HG02678 (cell line): Measurements from ENCODE around the gene SETX.
"Not testable (repeated sequence)": the region's sequence is repeated elsewhere in the genome, so short reads cannot be mapped to it uniquely, and the experiment has no call there.

Experiments used
- ATAC-seq: cut with Tn5 transposase; IDR thresholded peaks from one replicate; pipeline ENCODE4 v1.9.1; 2021; ENCODE audit warnings: mild to moderate bottlenecking, moderate library complexity; ENCODE audit not compliant: unreplicated experiment

SETX gene, protein sequence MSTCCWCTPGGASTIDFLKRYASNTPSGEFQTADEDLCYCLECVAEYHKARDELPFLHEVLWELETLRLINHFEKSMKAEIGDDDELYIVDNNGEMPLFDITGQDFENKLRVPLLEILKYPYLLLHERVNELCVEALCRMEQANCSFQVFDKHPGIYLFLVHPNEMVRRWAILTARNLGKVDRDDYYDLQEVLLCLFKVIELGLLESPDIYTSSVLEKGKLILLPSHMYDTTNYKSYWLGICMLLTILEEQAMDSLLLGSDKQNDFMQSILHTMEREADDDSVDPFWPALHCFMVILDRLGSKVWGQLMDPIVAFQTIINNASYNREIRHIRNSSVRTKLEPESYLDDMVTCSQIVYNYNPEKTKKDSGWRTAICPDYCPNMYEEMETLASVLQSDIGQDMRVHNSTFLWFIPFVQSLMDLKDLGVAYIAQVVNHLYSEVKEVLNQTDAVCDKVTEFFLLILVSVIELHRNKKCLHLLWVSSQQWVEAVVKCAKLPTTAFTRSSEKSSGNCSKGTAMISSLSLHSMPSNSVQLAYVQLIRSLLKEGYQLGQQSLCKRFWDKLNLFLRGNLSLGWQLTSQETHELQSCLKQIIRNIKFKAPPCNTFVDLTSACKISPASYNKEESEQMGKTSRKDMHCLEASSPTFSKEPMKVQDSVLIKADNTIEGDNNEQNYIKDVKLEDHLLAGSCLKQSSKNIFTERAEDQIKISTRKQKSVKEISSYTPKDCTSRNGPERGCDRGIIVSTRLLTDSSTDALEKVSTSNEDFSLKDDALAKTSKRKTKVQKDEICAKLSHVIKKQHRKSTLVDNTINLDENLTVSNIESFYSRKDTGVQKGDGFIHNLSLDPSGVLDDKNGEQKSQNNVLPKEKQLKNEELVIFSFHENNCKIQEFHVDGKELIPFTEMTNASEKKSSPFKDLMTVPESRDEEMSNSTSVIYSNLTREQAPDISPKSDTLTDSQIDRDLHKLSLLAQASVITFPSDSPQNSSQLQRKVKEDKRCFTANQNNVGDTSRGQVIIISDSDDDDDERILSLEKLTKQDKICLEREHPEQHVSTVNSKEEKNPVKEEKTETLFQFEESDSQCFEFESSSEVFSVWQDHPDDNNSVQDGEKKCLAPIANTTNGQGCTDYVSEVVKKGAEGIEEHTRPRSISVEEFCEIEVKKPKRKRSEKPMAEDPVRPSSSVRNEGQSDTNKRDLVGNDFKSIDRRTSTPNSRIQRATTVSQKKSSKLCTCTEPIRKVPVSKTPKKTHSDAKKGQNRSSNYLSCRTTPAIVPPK (N-terminal part only)

DNA sequence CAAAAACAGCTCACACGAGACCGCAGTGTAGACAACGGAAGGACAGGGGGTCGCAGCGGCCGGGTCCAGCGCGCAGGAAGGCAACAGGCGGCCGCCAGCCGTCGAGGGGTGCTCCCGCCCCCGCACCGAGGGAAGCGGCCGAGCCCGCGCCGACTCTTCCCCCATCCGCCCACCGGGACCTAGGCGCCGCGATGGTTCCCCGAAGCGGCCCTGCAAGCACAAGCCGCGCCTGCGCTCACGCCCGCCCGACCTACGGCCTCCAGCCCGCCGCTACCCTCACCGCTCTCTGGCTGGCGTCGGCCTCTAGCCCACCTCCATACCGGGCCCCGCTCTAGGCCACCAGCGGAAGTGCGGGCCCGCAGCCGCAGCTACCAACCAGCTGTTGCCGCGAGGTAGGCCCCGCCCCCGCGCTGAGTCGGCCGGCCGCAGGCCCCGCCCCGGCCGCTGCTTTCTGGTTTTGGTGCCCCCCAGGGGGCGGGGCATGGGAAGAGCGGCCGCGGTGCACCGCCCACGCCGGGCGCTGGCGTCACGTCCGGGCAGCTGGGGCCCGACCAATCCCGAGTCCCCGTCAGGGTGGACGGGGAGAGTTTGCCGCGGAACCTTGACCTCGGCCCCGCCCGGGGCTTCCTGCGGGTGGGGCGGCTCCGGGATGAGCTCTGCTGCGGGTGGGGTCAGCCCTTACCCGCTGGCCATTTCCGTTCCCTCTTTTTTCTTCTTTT is at the start of gene SETX:
TSS of gene SETX (minus strand) at position 350 of the 719 bp plus-strand sequence. CDS start 5,558 bp downstream, outside the sequence.
- peak; percentile 89 for ATAC-seq

DNA sequence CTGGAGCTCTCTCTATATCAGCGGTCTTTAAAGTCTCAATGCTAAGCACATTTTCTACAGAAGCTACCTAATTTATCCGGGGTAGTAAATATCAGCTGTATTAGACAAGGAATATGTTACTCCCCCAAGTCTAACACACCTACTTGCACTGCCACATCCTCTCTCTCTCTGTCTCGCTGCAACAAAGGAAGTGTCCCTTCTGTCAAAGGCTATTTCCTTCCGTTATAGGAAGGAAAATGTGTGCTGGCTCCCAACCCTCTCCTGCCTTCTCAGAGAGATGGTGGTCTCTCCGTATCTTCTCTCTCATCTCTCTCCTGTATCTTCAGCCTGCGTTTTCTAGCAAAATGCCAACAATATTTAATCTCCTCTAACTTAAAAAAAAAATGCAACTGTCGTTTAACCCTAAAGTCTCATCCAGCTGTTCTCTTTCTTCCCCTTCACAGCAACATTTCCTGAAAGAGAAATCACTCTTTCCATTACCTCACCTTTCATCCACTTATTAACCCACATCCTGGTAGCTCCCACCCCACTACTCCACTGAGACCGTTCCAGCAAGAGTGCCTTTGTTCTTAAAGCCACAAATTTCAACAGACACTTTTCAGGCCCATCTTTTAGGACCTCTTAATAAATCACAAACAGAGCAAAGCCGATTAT is 49.6 kb upstream of the SETX start:
- no peak for ATAC-seq

DNA sequence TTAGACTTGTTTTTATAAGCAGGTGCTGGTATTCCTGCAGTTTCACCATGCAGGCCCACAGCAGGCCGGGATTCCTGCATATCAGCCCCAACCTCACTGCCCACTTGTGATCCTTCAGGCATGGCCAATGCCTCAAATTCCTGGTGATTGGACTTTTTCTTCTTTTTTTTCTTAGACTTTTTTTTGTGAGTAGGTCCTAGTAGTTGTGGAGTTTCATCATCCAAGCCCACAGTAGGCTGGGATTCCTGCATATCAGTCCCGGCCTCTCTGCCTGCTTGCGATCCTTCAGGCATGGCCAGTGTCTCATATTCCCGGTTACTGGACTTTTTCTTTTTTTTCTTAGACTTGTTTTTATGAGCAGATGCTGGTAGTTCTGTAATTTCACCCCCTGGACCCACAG is 47.0 kb upstream of the SETX start:
- no peak for ATAC-seq

DNA sequence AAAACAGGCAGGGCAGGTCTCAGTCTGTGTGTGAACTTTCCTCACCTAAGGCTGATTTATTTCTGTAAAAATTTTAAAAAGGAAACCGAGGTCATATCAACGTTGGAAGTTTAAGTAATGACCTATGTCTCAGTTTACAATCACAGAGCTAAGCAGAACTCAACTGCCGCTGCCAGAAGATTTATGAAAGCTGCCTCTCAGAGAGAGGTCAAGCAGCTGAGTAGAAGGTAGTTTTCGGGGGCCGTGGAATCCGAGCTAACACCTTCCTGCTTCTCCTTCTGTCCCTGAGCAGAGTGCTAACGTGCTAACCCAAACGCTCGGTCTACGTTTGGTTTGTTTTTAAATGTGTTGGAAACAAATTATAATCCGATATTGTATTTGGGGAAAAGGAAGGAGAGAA is 40.8 kb upstream of the SETX start:
- no peak for ATAC-seq

DNA sequence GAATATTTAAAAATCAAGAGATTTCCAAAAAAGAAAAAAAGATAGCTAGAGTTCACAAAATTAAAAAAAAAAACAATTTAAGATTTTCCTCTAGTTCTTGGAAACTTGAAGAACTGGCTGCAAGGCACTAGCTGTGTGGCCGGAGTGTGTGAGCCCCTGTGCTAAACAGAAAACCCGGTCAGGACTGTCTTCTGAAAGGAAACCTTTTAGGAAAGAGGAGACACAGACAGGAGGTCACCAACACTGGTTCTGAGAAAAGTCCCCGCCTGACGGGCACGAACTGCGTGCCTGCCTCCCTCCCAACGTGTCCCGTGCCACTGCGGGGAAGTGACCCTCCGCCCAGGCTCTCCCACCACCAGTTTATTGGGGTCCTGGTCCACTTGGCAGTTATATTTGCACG is 36.7 kb upstream of the SETX start:
- no peak for ATAC-seq

DNA sequence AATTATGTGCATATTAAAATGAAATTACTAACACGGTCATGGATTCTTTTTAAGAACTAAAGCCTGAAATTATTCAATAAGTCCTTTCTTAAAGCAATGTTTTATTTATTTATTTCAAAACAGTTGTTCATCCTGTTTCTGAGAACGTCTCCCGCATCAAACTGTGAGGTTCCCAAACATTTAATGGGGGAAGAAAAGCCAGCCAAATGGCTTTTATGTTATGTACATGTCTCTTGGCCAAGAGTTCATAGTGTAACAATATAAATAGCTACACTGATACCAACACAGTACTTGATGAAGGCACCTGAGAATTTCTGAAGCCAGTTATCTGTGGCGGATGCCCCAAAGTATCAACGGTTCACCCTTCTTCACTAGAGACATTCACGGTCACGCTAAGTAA is 36.2 kb upstream of the SETX start:
- ATAC-seq = no peak

DNA sequence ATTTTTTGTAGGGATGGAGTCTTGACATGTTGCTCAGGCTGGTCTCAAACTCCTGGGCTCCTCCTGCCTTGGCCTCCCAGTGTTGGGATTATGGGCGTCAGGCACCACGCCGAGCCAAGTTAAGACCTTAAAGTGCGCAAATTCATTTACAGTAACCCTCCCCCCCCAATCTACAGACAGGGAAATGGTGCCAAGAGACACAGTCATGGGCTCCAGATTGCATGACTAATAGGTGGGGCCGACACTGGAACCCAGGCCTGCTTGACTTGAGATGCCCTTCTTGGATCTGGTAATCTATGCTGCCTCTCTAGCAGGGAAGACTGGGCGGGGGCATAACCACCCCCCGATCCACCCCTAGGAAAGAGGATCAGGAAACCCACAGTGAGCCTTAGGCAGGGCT is 32.3 kb upstream of the SETX start:
- ATAC-seq = no peak

DNA sequence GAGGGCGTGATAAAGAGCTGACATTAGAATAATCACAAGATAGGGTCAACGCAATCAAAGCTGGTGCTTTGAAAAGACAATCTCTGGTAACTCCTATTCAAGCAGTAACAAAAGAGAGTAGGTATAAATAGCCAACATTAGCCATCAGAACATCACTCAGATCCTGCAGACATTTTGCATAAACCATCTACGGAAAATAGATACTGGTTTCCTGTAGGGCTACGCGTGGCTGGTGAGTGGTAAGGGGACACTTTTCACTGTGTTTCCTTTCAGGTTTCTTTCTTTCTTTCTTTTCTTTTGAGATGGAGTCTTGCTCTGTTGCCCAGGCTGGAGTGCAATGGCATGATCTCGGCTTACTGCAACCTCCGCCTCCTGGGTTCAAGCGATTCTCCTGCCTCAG is 29.6 kb upstream of the SETX start:
- ATAC-seq = peak; percentile 47

DNA sequence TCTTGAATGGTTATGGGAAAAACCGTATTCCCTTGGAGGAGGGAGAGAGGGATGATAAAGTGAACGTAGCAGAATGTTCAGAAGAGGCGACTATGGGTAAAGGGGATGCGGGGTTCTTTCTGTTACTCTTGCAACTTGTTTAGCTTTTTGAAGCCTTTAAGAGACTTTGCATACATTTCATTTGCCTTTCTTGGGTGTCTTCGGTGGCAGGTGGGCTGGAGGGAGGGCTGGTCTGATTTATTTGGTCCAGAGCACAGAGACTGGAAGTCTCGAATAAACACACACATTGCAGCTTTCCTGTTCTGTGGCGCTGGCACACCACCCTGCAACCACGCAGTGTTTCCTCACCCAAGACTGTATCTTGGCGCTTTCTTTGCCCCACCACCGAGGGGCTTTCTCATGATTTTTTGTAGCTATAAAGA is 28.7 kb upstream of the SETX start:
- peak; percentile 46 for ATAC-seq

DNA sequence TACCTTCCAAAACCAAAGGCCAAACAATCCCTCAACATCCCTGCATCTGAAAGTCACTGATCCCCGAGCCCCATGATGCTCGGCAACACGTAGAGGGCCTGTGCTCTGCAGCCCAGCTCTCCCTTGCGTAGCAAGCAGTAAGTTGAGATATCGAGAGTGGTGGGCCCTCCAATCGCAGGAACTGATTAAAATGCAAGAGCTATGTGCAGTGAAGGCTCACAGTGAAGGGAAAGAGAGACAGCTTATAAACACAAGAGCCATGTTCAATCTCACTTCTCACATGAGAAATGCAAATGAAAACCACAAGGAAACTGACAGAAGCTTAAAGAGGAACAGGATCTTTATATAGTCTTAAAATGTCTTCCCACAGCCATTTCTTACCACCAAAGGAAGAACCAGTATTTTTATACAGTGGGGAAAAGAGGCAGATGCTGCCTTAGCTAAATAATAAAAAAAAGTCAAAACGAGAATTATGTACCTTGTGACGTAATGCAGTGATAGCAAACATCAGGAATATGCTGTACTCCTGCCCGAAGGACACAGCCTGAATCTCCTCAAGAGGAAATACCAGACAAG is 27.3 kb upstream of the SETX start:
- ATAC-seq = peak; percentile 66

DNA sequence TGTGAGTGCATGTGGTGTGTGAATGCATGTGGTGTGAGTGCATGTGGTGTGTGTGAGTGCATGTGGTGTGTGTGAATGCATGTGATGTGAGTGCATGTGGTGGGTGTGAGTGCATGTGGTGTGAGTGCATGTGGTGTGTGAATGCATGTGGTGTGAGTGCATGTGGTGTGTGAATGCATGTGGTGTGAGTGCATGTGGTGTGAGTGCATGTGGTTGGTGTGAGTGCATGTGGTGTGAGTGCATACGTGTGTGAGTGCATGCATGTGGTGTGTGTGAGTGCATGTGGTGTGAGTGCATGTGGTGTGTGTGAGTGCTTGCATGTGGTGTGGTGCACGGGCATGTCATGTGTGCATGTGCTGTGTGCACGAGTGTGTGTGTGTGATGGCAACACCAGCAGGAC is 23.6 kb upstream of the SETX start:
- ATAC-seq = not testable (repeated sequence)

DNA sequence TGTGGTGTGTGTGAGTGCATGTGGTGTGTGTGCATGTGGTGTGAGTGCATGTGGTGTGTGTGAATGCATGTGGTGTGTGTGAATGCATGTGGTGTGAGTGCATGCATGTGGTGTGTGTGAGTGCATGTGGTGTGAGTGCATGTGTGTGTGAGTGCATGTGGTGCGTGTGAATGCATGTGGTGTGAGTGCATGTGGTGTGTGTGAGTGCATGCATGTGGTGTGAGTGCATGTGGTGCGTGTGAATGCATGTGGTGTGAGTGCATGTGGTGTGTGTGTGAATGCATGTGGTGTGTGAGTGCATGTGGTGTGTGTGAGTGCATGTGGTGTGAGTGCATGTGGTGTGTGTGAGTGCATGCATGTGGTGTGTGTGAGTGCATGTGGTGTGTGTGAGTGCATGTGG is 23.0 kb upstream of the SETX start:
- ATAC-seq = not testable (repeated sequence)

DNA sequence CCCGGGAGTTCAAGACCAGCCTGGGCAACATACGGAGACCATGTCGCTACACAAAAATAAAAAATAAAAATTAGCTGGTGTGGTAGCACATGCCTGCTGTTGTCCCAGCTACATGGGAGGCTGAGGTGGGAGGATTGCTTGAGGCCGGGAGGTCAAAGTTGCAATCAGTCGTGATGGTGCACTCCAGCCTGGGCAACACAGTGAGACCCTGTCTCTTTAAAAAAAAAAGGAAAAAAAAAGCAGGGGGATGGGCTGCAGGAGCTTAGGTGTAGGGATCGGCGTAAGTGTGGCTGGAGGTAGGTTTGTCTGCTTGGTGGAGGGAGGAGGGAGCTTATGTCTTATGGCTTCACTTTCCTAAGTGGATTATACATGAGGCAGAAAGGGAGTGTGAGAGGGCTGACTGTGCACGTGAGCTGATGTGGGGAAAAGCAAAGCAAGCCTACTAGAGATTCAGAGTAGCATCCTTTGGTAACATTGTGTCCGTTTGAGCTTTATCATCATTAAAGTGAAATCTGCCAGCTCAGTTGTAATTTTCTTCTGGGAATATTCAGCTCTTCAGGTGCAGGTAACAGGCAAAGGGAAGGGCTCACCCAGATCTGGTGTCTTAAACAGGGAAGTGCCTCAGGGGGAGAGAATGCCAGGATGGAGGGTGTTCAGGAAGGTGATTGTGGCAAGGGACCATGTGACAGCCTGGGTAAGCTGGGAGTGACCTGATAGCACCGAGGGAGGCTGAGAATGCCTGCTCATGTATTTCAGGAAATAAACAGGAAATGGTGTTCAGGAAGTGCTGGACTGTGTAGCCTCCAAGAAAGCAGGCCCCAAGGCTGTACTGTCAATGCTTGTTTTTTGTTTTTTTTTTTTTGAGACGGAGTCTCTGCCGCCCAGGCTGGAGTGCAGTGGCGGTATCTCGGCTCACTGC is 17.6 kb upstream of the SETX start:
- ATAC-seq = no peak

DNA sequence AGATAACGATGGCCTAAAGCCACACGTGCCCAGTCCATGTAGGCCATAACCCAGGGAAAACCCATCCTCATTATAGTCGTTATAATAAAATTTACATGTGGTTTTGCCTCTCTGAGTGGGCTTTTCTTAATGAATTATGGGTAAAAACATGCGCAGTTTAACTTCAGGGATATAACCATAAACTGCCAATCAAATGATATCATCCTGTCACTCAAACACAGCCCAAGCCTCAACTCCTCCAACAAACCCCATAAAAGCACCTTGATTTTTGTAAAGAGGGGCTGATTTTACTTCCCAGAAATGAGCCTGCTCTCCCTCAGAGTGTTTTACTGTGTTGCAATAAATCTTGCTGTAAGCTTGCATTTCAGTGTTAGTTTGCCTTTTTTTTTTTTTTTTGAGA is 15.8 kb upstream of the SETX start:
- ATAC-seq = no peak

DNA sequence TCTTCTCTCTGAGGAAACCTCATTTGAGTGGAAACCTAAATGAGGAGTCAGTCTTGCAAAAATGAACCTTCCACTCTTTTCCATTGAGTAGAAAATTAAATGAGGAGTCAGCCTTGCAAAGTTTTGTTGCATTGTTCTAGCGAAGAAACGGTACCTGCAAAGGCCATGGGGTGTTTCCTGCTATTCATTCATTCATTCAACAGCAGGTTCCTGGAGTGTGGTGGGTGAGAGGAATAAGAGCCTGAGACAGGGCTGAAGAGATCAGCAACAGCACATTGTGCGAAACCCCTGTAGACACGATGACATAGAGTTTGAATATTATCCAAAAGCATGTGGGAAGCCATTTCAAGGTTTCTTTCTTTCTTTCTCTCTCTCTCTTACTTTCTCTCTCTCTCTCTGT is 14.6 kb upstream of the SETX start:
- no peak for ATAC-seq

DNA sequence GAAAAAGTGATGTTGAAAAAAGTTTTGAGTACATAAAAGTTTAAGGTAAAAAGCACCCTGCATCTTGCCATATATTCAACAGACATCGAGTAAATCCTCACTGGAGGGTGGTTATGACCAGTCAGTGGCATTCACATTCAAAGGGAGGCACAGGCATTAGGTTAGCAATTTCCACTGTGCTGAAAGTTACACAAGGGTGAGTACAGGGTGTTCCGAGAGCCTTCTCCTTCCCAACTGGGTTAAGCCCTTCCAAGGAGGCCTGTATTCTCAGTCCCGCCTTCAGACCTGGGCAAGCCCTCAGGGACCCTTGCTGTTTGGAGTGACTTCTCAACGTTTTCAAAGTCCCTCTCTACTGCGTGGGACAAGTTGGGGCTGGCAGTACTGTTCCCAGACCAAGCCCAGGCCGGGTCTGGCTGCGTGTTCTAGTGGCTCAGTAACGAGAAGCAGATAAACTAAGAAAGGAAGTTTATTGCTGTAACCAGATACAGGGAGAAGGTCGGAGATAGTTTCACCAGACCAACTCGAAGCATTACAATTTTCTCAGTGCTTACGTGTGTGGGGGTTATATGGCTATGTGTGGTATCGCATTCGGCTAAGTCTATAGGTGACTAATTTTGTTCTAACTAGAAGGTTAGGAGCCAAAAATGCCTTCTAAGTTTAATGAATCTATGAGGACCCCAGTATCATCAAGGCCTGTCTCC is 13.0 kb upstream of the SETX start:
- no peak for ATAC-seq

DNA sequence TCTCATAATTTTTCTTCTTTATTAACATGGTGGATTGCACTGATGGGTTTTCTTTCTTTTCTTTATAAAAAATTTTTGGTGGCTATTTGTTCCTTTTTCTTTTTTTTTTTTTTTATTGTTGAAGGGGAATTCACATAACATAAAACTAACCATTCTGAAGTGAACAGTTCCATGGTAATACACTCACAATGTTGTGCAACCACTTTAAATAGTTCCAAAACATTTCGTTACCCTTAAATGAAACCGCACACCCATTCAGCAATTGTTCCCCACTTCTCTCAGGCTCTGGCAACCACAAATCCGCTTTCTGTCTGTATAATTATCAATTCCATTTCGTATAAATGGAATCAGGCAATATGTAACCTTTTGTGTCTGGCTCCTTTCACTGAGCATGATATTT is 11.7 kb upstream of the SETX start:
- ATAC-seq = no peak

DNA sequence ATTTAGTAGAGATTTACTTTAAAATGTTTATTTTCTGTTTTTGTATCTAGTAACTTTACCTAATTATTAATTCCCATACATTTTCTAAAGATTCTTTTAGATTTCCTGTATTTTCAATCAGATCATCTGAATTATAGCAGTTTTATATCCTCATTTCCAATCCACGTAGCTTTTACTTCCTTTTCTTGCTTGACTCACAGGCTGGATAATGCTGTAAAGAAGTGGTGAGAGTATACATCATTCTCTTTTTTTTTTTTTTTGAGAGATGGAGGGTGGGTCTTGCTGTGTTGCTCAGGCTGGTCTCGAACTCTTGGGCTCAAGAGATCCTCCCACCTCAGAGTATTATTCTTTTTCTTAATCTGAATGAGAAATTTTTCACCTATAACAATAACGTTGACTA is 11.2 kb upstream of the SETX start:
- ATAC-seq = no peak
